Kidney capillary endothelial cell (primary cell): Measurements from ENCODE around the gene CD40.

Source experiments
- DNase-seq: peaks from one replicate; pipeline ENCODE4 v3.0.0-alpha.2; 2018; ENCODE audit warnings: low spot score

Gene CD40

DNA sequence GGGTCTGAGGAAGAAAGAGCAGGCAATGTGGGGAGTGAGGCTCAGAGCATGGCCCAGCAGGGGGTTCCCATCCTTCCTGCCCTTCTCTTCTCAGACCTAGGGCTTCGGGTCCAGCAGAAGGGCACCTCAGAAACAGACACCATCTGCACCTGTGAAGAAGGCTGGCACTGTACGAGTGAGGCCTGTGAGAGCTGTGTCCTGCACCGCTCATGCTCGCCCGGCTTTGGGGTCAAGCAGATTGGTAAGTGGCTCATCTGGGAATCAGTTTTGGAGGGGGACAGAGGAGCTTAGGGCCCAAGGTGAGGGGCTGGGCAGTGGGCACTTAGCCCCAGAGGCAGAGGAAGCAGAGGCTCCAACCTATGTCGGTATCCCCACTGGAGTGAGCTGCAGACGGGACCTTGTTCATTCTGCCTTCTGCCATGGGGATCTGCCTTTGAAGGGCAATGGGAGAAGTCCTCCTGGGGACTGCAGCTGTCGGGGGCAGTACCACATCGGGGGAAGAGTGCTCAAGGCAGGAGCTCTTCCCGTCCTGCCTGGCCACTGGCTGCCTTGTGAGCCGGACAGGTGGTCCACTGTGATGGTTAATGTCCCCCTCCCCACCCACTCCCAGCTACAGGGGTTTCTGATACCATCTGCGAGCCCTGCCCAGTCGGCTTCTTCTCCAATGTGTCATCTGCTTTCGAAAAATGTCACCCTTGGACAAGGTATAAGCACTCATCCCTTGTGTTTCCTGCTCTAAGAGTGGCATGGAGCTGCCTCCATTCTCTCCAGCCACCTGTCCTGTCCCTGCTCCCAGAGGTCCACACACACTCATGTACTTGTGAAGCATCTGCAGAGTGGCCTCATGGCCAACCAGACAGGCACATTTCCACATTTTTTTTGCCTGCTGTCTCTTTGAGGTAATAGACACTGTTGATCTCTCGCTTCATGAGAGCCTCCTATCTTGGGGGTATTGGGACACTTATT is 4.7 kb downstream of the CD40 start:
- no peak for DNase-seq

DNA sequence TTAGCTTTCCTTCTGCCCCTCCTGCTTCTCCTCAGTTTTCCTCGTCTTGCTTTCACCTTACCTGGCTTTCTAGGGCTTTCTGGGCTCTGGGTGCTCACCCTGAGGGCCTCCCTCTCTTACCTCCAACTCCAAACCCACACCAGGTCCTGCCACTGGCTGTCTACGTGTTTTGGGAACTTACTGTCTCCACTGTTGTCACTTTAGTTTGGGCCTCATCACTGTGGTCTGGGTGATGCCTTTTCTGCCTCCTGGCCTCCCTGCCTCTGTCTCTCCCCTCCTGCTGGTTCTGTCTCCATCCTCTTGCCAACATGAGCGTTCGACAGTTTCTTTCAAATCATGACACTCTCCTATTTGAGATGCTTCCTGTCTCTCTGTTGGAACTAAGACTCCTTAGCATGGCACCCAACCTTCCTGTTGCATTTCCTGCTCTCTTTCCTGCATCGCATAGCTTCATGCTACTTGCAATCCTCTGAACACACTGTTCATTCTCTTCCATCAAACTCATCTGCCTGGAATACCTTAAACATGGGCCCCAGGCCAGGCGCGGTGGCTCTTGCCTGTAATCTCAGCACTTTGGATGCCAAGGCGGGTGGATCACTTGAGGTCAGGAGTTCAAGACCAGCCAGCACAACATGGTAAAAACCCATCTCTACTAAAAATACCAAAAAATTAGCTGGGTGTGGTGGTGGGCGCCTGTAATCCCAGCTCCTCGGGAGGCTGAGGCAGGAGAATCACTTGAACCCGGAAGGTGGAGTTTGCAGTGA is 5.5 kb downstream of the CD40 start:
- DNase-seq: no peak

DNA sequence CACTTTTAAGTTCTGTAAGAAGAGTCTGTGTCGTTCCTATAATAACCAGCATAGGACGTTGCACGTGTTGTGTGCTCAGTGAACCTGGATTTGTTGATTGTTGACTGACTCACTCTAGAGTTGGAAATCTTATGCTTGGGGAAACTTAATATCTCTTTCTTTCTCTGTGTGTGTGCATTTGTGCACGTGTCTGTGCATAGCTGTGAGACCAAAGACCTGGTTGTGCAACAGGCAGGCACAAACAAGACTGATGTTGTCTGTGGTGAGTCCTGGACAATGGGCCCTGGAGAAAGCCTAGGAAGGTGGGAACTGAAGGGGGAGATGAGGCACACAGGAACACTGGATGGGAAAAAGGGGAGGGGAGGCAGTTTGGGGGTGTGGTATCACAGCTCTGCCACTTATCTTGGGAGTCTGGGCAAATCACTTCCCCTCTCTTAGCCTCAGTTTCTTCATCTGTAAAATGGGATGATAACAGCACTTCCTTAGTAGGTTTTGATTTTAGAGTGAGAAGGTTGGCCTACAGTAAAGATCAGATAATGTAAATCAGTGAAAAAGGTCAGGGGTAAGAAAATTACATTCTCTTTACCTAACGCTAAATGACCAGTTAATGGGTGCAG is 8.4 kb downstream of the CD40 start:
- DNase-seq: no peak

DNA sequence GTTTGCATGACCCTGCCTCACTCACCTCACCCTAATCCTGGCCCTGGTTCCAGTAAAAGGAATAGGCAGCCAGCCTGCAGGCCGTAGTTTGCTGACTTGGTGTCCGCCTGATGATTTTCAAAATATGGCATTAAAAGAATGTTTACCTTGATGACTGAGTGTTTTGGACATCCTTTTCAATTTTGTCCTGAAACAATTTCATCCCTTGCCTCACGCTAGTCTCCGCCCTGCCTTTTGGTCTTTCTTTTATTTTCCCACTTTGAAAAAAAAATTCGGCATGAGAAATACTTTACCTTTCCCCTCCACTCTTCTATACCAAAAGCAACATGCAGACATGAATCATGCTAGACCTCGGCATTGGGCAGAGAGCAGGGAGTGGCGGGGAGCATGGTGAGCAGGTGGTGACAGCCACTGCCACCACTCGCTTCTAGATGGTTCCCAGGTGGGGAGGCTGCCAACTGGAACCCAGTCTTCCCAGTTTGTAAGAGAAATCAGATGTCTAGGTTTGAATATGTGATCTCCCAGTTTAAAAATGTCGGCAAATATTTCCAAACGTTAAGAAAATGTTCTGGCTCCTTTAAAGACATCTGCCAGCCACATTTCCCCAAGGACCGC is 9.4 kb downstream of the CD40 start:
- no peak for DNase-seq

DNA sequence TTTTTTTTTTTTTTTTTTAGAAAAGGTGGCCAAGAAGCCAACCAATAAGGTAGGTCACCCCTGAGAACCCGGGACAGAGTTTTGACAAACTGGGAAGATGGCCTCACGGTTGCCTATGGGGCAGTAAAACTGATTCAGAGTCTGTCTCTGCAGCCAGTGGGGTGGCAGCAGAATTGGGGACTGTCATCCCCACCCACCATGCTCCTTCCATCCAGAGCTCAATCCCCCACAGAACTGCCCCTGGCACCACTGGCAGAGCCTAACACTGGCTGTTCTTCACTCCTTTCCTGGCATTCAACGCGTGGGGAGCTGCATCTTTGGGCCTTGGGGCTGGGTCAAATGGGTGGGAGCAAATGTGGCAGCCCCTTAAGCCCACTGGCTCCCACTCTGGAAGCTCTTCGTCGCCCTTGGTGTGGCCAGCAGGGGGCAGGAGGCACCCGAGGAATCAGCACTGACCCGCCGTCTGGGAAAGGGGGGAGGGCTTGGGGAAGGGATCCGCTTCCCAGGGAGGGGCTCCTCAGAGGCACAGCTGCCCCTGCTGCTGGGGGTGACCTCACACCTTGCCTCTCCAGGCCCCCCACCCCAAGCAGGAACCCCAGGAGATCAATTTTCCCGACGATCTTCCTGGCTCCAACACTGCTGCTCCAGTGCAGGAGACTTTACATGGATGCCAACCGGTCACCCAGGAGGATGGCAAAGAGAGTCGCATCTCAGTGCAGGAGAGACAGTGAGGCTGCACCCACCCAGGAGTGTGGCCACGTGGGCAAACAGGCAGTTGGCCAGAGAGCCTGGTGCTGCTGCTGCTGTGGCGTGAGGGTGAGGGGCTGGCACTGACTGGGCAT is 10.4 kb downstream of the CD40 start:
- no peak for DNase-seq

DNA sequence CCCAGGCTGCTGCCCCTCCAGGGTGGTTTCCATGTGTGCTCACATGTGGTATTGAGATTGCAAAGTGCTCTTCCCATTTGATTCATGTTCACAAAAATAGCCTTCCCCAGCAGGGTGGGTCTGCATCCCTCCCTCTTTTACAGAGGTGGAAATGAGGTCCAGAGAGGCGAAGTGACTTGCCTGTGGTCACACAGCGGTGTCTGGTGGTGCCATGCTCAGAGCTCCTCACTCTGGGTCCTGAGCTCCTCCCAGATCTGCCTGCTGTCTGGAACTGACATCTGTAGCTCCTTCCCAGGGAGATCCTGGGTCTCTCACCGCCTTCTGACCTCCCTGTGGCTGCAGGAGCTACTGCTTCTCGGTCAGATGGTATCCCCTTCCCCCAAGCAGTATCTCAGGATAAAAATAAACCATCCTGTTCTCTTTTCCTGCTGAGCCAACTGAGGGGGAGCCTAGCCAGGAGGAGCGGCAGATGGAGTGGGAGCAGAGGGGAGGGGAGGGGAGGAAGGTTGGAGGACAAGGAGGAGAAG is 11.9 kb downstream of the CD40 start:
- DNase-seq: no peak

DNA sequence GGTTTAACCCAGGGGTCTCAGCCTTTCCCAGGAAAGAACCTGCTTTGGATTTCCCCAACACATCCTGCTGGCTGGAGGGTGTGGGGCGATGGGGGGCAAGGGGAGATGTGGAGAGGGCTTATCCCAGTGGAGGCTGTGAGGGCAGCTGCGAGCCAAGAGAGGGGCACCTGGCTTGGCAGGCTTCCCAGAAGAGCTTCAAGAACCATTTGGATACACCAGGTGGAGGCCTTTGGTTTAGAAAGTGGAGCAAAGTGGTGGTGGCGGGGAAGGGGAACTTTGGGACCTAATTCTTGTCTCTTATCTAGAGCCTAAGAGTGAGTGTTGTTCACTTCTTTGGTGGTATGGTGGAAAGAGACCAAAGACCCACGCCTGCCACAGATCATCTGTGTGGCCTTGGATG is 12.4 kb downstream of the CD40 start:
- DNase-seq: no peak

DNA sequence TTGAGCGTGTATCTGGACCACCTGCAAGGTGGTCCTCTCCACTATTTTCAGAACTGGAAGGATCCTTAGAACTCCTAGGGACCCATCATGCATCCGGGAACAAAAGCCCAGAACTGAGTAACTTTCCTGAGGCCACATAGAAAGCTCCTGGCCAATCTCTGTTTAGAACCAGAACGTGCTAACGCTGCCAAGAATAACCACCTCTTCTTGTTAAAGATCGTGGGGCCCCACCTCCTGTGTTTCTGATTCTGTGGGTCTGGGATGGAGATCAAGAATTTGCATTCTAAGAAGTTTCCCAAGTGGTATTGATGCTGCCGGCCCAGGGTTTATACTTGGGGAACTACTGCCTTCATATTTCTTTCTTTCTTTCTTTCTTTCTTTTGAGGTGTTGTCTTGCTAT is 13.3 kb downstream of the CD40 start:
- DNase-seq: no peak

DNA sequence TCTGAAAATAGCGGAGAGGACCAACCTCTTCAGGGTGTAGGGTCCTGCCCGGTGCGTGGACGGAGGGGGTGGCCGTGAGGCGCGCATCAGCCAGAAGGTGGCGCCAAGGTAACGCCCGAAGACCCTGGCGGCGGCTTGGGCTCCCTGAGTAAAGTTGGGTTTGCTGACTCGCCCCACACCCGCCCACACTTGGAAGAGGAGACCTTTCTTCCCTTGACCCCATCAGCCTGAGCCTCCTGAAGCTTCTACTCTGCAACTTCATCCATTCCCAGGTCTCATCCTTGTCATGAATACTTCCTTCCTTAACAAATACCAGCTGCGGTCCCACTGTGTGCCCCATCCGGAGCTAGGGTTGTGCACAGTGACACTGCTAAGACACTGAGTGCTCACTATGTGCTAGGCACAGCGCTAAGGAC is 14.6 kb downstream of the CD40 start:
- DNase-seq: peak; percentile 64

DNA sequence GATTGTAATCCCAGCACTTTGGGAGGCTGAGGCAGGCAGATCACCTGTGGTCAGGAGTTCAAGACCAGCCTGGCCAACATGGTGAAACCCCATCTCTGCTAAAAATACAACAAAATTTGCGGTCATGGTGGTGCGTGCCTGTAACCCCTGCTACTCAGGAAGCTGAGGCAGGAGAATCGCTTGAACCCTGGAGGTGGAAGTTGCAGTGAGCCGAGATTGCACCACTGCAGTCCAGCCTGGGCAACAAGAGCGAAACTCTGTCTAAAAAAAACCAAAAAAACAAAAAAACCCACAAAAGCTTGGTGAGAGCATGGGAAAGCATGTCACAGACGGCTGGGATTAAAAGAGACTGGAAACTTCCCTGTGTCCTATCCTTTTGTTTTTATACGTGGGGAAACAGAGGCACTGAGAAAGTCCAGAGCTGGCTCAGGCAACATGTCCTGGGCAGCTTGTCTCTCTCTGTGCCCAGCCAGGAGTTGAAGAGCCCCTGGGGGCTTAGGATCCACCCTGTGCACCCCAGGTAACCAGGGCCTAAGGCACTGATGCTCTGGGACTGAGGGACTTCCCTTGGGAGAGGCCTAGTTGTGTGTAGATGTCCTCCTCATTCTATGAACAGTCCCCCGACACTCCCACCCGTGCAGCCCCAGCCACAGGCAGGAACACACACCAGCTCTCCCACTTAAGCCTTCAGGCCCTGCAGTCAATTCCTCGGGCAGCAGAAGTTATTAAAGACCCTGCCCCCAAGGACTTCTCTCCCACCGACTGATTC is 16.0 kb downstream of the CD40 start:
- DNase-seq: no peak

DNA sequence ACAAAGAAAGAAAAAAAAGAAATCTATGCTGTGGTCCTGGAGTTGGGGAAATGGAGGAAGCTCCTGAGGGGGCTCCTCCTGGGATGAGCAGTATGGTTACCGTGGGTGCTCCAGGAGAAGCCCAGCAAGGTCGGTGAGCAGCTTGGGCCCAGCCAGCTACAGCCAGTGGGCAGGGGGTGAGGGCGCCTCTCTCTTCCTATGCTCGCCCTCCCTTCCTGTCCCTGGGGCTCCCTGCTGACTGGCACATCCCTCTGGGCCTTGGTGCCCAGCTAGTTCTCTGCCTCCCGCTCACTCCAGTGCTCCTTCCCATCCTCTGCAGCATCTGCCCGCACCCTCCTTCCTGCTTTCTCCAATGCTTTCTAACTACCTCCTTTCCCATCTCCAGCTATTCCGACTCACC is 16.6 kb downstream of the CD40 start:
- DNase-seq: no peak

DNA sequence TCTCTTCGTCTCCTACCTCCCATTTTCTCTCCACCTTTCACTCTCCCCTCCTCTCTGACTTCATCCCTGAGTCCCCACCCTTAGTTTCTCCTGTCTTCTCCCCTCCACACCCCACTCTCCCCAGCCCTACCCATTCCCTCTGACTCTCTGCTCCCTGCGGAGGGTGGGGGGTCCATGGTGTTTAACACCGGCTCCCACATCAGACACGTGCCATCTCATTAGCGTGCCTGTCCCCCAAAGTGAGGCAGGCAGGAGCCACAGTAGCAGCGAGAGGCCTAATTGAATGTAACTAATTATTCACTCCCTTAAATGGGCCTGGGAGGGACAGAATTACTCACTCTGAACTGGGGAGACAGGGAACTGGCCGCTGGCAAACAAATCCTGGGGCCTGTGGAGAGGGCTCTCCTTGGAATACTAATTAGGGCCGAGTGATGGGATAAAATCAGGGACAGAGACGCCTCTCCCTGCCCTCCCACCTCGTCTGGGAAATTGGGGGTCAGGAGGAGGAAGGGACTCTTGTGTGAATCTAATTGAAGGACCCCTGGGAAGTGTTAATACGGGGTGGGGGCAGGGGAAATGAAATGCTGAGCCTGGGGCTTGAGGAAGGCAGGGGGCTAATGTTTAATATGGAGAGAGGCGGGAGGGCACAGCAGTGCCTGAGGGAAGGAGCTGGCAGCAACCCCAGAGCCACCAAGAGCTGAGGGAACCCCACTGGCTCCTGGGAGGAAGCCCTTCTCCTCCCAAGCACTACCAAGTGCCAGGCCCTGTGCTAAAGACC is 17.9 kb downstream of the CD40 start:
- no peak for DNase-seq

DNA sequence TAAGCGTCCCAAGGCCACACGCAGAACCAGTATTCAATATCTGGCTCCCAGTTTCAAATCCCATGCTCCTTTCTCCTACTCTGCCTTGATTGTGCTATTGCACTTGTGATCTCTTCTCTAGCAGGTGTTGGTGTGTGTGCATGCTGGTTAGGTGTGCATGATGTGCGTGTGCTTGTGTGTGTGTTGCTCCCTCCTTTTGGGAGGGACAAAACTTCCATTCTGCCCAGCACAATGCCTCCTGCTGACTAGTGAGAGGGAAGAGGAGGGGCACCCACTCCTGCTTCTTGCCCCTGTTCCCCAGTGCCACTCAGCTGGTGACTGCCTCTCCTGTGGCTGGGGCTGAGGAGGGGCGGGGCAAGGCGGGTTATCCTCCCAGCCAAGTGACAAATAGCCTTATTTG is 19.7 kb downstream of the CD40 start:
- no peak for DNase-seq

DNA sequence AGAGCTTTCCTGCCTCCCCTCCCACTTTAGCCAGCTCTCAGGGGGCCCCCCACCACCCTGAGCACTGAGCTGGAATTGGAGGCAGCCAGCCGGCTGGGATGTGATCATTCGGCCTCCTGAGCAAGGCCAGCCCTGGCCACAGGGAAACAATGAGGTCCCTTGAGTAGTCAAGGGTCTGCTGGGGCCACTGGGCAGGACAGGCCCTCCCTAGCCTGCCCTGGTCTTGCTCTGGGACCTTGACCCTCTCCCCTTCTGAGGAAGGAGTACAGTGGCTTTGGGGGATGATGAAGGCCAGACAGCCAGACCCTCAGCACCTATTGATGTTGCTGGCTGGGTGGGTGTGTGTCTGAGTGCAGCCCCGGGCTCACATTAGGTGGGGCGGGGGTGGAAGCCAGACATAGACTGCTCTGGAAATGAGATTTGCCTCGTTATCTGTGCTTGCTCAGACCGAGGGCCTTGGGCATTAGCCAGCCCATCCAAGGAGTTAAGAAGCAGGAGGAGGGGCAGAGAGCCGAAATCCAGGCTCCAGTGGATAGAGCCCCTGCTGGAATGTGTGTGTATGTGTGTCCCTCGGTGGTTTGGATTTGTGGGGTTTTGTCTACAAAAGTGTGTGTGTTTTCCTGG is 21.3 kb downstream of the CD40 start:
- DNase-seq: no peak

DNA sequence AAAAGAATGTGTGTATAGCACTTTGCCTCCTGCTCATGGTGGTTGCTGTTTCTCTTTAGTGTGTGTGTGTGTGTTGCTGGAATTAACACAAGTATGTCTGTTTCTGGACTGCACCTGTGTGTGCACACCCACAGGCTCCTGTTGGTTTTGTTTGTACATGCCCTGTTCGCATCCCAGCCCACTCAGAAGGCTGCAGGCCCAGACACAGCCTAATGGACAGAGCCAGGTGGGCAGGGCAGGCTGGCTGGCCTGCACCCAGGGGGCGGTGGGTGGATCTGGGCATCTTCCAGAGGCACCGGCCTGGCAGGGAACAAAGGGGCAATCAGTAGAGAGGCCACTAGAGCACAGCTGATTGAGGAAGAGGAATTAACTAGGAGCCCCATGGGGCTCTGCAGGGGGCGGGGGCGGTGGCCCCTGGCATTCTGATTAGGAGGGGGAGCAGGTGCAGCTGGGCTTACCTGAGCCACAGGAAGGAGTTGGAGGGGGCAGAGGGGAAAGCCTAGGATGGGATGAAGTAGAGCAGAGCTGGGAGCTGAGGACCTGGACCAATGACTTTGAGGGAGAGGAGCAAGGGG is 21.9 kb downstream of the CD40 start:
- DNase-seq: no peak

DNA sequence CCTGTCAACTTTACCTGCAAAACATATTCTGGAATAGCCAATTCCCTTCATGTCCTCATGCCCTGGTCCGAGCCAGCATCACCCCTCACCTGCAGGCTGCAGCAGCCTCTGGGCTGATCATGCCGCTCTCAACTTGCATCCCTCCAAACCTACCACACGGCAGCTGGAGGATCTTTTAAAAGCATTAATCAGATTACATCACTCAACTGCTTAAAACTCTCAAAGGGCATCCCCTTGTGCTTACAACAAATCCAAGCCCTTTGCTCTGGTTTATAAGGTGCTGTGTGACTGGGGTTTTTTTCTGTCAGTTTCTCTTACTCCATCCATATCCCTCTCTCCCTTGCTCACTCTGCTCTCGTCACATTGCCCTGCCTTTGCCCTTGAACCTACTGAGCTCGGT is 24.0 kb downstream of the CD40 start:
- no peak for DNase-seq

DNA sequence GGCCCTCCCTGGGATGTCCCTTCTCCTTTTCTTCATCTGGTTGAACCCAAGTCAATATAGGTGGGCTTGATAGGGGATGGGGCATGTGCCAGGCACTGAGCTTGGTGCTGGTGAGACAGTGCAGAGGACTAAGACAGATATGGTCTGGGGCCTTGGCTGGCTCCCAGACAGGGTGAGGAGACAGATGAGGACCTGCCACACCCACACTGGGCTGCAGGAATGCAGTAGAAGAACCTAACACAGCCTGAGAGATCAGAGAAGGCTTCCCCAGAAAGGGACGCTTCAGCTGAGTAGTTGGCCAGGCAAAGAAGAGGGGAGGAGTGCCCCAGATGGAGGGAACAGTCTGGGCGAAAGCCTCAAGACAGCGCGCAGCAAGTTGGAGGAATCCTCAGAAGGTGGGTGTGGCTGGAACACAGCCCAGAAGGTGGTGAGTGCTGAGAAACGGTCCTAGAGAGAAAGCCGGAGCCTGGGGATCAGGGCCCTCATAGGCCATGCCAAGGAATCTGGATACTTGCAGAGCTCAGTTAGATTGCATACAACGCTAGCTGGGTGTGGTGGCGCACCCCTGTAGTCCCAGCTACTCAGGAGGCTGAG is 26.4 kb downstream of the CD40 start:
- DNase-seq: no peak

DNA sequence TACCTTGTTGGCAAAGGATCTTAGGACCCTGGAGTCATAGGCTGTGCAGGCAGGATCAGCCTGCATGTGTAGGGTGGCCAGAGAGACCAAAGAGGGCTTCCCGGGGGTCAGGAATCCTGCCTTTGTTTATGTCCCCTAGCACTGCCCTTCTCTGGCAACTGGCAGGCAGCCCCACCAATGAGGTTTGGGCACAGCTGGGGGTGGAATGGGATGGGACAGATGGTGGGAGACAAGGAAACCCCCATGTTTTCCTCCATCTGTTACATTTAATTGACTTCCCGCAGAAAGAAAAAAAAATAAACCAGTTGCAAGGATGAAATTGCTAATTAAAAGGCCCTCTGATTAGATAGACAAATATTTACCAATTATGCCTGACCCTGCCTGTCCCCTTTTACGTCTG is 27.6 kb downstream of the CD40 start:
- no peak for DNase-seq
